ENCODE results near the gene SMYD3.

DNA sequence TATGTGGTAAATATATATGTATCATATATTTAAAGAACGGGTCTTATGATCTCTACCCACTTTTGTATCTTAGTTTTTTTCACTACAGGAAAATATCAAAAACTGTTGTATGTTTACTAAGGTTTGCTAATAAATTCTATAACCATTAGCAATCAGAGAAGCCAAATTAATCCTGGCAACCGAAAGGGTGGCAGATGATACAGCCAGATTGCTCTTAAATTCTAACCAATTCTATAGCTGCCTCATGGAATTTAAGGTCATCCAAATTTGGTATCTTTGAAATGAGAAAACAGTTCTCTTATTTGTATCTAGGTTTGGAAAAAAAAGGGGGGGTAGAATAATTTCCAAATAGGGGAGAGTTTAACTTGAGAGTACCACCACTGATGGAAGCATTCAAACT, 591.2 kb downstream of the SMYD3 start:
- TF ChIP-seq, protein P1, sequence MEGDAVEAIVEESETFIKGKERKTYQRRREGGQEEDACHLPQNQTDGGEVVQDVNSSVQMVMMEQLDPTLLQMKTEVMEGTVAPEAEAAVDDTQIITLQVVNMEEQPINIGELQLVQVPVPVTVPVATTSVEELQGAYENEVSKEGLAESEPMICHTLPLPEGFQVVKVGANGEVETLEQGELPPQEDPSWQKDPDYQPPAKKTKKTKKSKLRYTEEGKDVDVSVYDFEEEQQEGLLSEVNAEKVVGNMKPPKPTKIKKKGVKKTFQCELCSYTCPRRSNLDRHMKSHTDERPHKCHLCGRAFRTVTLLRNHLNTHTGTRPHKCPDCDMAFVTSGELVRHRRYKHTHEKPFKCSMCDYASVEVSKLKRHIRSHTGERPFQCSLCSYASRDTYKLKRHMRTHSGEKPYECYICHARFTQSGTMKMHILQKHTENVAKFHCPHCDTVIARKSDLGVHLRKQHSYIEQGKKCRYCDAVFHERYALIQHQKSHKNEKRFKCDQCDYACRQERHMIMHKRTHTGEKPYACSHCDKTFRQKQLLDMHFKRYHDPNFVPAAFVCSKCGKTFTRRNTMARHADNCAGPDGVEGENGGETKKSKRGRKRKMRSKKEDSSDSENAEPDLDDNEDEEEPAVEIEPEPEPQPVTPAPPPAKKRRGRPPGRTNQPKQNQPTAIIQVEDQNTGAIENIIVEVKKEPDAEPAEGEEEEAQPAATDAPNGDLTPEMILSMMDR (IDR thresholded peaks at IDR 0.05; ENCODE audit: insufficient read depth, low read depth, low read length), result no peak
- TF ChIP-seq EZH2 (IDR thresholded peaks at IDR 0.05; ENCODE audit: insufficient read depth, low read length), result no peak

Data from astrocyte (in vitro differentiated cells and primary cell).